SK-N-SH (cell line): Measurements from ENCODE around the gene IP6K1.

ENCODE experiments used
- CTCF ChIP-seq: fragments of 200-600 bp; sonication (generic); IDR thresholded peaks from 2 replicates; pipeline ENCODE4 v1.6.1; 2017; ENCODE audit warnings: antibody characterized with exemption, mild to moderate bottlenecking, moderate library complexity
- EZH2phosphoT487 ChIP-seq: fragments of 200-600 bp; sonication (generic); IDR thresholded peaks from 2 replicates; pipeline ENCODE4 v1.6.1; 2017; ENCODE audit warnings: low read depth, mixed run types, mild to moderate bottlenecking, antibody characterized with exemption, moderate library complexity, borderline replicate concordance
- TAF1 ChIP-seq: IDR thresholded peaks from 2 replicates; pipeline ENCODE4 v1.6.1; 2012; ENCODE audit warnings: low read depth, mild to moderate bottlenecking, low read length, moderate library complexity, borderline replicate concordance
- USF1 ChIP-seq: IDR thresholded peaks from 2 replicates; pipeline ENCODE4 v1.4.0; 2012; ENCODE audit warnings: low read depth, borderline replicate concordance

GRCh38 chr3:49733551-49733950, 52.8 kb downstream of the IP6K1 start:
- TF ChIP-seq CTCF (no peak), TAF1 (no peak), USF1 (no peak), EZH2phosphoT487 (no peak)
